ENCODE results near the gene ANKRD60.

DNA sequence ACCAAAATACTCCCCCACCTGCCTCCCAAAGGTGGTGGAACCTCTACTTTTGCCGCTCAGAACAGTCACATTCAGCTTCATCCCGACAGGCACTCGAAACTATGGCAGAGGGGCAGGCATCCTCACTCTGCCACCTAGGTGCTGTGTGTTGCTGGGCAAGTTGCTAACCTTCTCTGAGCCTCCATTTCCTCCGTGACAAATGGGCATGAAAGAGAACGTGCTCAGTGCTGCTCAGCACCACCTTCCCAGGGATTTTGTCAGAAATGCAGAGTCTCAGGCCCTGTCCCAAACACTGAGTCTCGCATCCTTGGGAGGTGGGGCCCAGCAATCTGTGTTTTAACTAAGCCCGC lies 18.1 kb downstream of the ANKRD60 start:
- TF ChIP-seq POLR2A (IDR thresholded peaks at IDR 0.05; ENCODE audit: low read depth, low read length): no peak
- TF ChIP-seq POLR2AphosphoS5 (IDR thresholded peaks at IDR 0.05; ENCODE audit: low read depth, low read length): no peak
- TF ChIP-seq SPI1 (IDR thresholded peaks at IDR 0.05; ENCODE audit: low read depth, low read length): no peak
